Neutrophil (primary cell): ENCODE results near the gene RNH1.

ENCODE experiments used
- H3K27ac ChIP-seq: fragments of 200-600 bp; sonication (generic); 2 replicates; pipeline ENCODE4 v1.5.1; 2016; ENCODE audit warnings: mild to moderate bottlenecking, moderate library complexity
- H3K27me3 ChIP-seq: fragments of 200-600 bp; sonication (generic); 2 replicates; pipeline ENCODE4 v1.6.0; 2016; ENCODE audit warnings: mild to moderate bottlenecking
- H3K36me3 ChIP-seq: fragments of 200-600 bp; sonication (generic); 2 replicates; pipeline ENCODE4 v1.5.1; 2017
- H3K4me1 ChIP-seq, 2 experiments: fragments of 200-600 bp in 1 of 2; sonication (generic) in 1 of 2; 1 replicate in 1 of 2; 2 replicates in 1 of 2; pipeline versions ENCODE4 v1.5.1 to v1.6.1; 2013 to 2016; ENCODE audit warnings: low read depth in 1 of 2, low read length in 1 of 2, mild to moderate bottlenecking in 1 of 2, moderate library complexity in 1 of 2; ENCODE audit not compliant: control insufficient read depth in 1 of 2, insufficient read depth in 1 of 2
- H3K4me3 ChIP-seq, 2 experiments: fragments of 200-600 bp in 1 of 2; sonication (generic) in 1 of 2; 1 replicate in 1 of 2; 2 replicates in 1 of 2; pipeline ENCODE4 v1.5.1; 2013 to 2016; ENCODE audit warnings: low read depth in 1 of 2, low read length in 1 of 2, mild to moderate bottlenecking in 1 of 2, moderate library complexity in 1 of 2
- H3K9me3 ChIP-seq: fragments of 200-600 bp; sonication (generic); 2 replicates; pipeline ENCODE4 v1.5.1; 2016
- TF ChIP-seq, protein P1 (sequence below): fragments of 200-600 bp; sonication (generic); IDR thresholded peaks from 2 replicates; pipeline ENCODE4 v1.5.1; 2016; ENCODE audit warnings: antibody characterized with exemption

Gene RNH1

DNA sequence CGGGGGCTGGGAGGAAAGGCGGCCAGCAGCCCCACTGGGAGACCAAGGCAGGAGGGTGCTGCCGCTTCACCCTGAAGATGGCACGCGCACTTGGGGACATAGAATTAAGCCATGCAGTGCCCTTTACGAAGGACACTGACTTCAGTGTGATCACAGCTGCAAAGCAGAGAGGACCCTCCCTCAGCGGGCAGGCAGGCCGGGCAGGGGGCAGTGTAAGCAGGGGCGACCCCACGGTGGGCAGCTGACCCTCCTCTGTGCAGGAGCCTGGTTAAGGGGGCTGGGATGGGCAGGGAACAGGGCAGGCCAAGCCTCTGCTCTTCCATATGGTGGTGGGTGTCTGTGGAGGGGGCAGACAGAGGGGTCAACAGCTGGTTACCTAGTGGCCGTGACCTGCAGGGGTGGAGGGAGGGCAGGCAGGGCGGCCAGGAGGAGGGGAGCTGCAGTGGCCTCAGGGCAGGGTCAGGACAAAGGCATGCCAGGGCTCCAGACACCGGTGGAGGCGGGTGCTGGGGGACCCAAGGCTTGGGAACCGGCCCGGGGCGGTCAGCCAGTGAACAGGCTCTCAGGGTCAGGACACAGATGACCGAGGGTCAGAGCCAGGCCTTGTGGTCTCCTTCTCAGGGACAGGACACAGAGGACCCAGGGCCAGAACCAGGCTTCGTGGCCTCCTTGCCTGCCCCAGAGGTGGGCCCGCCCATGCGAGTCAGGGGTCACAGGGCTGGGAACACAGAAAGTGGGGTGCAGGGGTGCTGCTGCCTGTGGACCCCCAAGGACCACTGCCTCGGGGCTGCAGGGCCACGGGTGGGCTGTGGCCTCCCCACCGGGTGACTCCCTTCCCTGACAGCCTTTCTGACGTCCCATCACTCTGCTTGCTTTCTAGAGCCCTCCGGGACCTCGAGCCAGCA lies 46.3 kb upstream of the RNH1 start:
- H3K27me3 ChIP-seq = peaks cover 72% of the 10 kb centered on the region
- H3K4me1 ChIP-seq = peaks cover 7 to 23% of the 10 kb centered on the region in 2 experiments
- H3K9me3 ChIP-seq = no peaks in the 10 kb centered on the region
- no peaks in the 10 kb centered on the region for H3K36me3 ChIP-seq
- no peak overlapping the region for H3K4me3 ChIP-seq
- no peak overlapping the region for H3K27ac ChIP-seq
- TF ChIP-seq, protein P1, sequence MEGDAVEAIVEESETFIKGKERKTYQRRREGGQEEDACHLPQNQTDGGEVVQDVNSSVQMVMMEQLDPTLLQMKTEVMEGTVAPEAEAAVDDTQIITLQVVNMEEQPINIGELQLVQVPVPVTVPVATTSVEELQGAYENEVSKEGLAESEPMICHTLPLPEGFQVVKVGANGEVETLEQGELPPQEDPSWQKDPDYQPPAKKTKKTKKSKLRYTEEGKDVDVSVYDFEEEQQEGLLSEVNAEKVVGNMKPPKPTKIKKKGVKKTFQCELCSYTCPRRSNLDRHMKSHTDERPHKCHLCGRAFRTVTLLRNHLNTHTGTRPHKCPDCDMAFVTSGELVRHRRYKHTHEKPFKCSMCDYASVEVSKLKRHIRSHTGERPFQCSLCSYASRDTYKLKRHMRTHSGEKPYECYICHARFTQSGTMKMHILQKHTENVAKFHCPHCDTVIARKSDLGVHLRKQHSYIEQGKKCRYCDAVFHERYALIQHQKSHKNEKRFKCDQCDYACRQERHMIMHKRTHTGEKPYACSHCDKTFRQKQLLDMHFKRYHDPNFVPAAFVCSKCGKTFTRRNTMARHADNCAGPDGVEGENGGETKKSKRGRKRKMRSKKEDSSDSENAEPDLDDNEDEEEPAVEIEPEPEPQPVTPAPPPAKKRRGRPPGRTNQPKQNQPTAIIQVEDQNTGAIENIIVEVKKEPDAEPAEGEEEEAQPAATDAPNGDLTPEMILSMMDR = no peak

DNA sequence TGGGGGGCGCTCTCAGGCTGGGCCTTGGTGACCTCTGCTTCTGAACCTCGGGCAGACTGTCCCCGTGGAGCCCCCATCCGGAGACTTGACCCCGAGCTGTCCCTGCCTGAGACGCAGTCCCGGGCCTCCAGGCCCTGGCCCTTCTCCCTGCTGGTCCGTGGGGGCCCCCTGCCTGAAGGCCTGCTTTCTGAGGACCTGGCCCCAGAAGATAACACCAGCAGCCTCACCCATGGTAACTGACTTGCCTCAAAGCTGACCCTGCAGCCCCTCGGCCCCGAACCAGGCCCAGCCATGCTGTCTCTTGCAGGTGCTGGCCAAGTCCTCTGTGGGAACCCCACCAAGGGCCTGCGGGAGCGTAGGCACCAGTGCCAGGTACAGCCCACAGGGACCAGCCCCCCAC lies 44.6 kb upstream of the RNH1 start:
- H3K4me1 ChIP-seq = peaks cover 7 to 23% of the 10 kb centered on the region in 2 experiments
- no peaks in the 10 kb centered on the region for H3K36me3 ChIP-seq
- H3K27ac ChIP-seq = no peak overlapping the region
- TF ChIP-seq, protein P1 = no peak
- H3K27me3 ChIP-seq = peaks cover 57% of the 10 kb centered on the region
- no peaks in the 10 kb centered on the region for H3K9me3 ChIP-seq
- no peak overlapping the region for H3K4me3 ChIP-seq

DNA sequence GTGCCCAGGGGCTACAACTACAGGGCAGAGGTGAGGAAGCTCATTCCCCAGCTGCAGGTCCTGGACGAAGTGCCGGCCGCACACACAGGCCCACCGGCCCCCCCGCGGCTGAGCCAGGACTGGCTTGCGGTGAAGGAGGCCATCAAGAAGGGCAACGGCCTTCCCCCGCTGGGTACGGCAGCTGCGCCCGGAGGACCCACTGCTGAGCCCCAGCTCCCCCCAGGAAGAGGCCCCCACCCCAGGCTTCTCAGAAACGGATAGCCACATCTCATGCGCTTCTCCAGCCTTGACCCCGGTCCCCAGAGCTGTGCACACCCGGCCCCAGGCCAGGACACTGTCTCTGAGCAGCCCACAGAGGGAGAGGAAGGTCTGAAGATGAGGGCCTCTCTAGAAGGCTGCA lies 44.1 kb upstream of the RNH1 start:
- Histone ChIP-seq H3K4me3 (no peak overlapping the region), H3K36me3 (no peaks in the 10 kb centered on the region), H3K9me3 (no peaks in the 10 kb centered on the region), H3K27me3 (peaks cover 52% of the 10 kb centered on the region), H3K27ac (no peak overlapping the region), H3K4me1 (peaks cover 7 to 19% of the 10 kb centered on the region in 2 experiments)
- TF ChIP-seq, protein P1 = no peak

DNA sequence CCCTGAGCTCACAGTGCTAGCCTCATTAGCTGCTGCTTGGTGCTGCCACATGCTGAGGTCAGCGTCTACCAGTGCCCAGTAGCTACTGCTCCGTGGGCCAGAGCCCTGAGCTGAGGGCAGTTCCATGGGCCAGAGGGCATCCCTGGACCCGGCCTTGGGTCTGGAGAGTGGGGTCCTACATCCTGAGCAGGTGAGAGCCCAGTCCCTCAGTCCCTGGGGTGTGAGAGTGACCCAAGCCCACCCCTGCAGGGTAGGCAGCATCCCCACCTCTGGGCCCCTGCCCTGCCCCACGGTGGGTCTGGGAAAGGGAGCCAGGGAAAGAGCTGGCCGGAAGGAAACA lies 43.7 kb upstream of the RNH1 start:
- no peak overlapping the region for H3K4me3 ChIP-seq
- peaks cover 7 to 15% of the 10 kb centered on the region in 2 experiments for H3K4me1 ChIP-seq
- H3K9me3 ChIP-seq = no peaks in the 10 kb centered on the region
- TF ChIP-seq, protein P1 = no peak
- peaks cover 48% of the 10 kb centered on the region for H3K27me3 ChIP-seq
- H3K36me3 ChIP-seq = no peaks in the 10 kb centered on the region
- H3K27ac ChIP-seq = no peak overlapping the region

DNA sequence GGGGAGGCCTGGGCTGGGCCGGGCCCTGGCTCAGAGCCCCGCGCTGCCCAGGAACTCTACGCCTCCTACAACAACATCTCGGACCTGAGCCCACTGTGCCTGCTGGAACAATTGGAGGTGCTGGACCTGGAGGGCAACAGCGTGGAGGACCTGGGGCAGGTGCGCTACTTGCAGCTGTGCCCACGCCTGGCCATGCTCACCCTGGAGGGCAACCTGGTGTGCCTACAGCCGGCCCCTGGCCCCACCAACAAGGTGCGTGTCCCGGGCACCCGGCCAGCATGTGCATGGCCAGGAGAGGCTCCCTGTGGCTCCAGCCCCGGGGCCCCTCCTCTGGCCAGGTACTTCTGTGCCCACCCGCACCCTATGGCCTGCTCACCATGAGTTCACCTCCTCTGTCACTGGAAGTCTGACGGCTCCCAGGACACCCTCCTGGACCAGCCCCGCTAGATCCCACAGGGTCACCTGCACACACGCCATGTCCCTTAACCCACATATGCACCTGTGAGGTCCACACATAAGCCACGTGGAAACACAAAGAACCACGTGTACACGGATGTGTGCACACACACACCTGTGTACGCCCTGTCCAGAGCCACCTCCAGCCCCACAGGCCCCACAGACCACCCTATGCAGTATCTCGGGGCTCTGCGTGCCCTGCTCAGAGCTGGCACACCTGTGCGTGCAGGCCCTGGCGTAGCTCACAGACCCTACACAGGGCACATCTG lies 43.1 kb upstream of the RNH1 start:
- Histone ChIP-seq H3K9me3 (no peaks in the 10 kb centered on the region), H3K27ac (no peak overlapping the region), H3K27me3 (peaks cover 43% of the 10 kb centered on the region), H3K4me1 (peaks cover 5 to 9% of the 10 kb centered on the region in 2 experiments), H3K4me3 (no peak overlapping the region), H3K36me3 (no peaks in the 10 kb centered on the region)
- TF ChIP-seq, protein P1 = no peak
